Measurements from ENCODE around the gene VPS54. TPM values are rescaled to one million over a fixed set of nuclear protein-coding genes. Genes with fewer than 3 reads are reported as not detected.
A peak's percentile ranks its signal among the peaks of the same experiment; 100 is the strongest.

The VPS54 gene
- total and polyA plus RNA-seq, 9 of the 15 experiments (the other 6 are each of a cell fraction or from before 2014, with no cell fraction given), result 4.9 to 23.2 (median 13.2) TPM

DNA sequence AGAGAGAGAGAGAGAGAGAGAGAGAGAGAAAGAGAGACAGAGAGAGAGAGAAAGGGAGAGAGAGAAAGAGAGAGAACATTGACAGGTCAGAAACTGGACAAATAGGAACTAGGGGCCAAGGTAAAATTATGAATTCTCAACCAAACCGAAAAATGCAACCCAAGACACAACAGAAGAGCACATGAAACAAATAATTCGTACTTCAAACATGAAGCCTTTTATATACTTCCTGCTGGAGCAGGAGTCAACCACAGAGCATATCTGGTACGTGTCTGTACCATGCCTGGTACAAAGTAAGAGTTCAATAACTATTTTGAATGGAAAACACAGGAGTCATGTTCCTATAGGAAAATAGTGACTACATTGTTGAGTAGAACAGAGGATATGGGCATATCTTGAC lies 6.5 kb upstream of the VPS54 start:
- Histone ChIP-seq H3K36me3 (ENCODE audit: control insufficient read depth, insufficient read depth, low read length) (no peaks in the 10 kb centered on the region; the same call in 2 of the 3 replicates), H3K79me2 (ENCODE audit: control insufficient read depth, insufficient read depth, low read length) (no peaks in the 10 kb centered on the region), H3K4me3 (no peak overlapping the region), H3K27me3 (ENCODE audit: control insufficient read depth in 2 of 2, insufficient read depth in 2 of 2, low read length in 2 of 2) (no peaks in the 10 kb centered on the region), H3K4me1 (replicated peaks in 1 of 2; ENCODE audit: control insufficient read depth in 2 of 2, insufficient read depth in 2 of 2, low read length in 2 of 2) (peaks cover 0 to 3% of the 10 kb centered on the region in 2 experiments; a peak in 1 of 5 replicates), H3K4me2 (ENCODE audit: insufficient read depth, low read length) (no peak overlapping the region), H4K20me1 (replicated peaks; ENCODE audit: control insufficient read depth, insufficient read depth, low read length) (no peaks in the 10 kb centered on the region), H3K9me3 (replicated peaks; ENCODE audit: control insufficient read depth, insufficient read depth, low read depth, low read length) (no peaks in the 10 kb centered on the region), H3K9me1 (ENCODE audit: control insufficient read depth, insufficient read depth, low read length) (no peaks in the 10 kb centered on the region), H3K9ac (ENCODE audit: insufficient read depth in 1 of 2, low read depth in 2 of 2, low read length in 2 of 2) (no peak overlapping the region), H3K27ac (ENCODE audit: extremely low read depth, low read depth, low read length) (no peak overlapping the region), H2AFZ (ENCODE audit: low read depth, low read length) (peak overlapping the region; percentile 71)
- no peak for DNase-seq (ENCODE audit: extremely low read depth in 1 of 4, low spot score in 3 of 4)
- ATAC-seq, result peak; percentile 51; the same call in 1 of the 3 replicates
- ChIA-PET POLR2A (no interaction called here), CTCF (ENCODE audit: low intra/inter-chr PET ratio) (no interaction called here)
- TF ChIP-seq NR2C1 (IDR thresholded peaks at IDR 0.05), result 0 out of 2 replicates have a peak, but pooled peaks have one; percentile 10
- no peak for TF ChIP-seq NR2C1 (tag; IDR thresholded peaks at IDR 0.05)
- no peak for TF ChIP-seq U2AF2 (optimal IDR thresholded peaks at IDR 0.05; ENCODE audit: low read depth, low read length)
- TF ChIP-seq, protein P1, sequence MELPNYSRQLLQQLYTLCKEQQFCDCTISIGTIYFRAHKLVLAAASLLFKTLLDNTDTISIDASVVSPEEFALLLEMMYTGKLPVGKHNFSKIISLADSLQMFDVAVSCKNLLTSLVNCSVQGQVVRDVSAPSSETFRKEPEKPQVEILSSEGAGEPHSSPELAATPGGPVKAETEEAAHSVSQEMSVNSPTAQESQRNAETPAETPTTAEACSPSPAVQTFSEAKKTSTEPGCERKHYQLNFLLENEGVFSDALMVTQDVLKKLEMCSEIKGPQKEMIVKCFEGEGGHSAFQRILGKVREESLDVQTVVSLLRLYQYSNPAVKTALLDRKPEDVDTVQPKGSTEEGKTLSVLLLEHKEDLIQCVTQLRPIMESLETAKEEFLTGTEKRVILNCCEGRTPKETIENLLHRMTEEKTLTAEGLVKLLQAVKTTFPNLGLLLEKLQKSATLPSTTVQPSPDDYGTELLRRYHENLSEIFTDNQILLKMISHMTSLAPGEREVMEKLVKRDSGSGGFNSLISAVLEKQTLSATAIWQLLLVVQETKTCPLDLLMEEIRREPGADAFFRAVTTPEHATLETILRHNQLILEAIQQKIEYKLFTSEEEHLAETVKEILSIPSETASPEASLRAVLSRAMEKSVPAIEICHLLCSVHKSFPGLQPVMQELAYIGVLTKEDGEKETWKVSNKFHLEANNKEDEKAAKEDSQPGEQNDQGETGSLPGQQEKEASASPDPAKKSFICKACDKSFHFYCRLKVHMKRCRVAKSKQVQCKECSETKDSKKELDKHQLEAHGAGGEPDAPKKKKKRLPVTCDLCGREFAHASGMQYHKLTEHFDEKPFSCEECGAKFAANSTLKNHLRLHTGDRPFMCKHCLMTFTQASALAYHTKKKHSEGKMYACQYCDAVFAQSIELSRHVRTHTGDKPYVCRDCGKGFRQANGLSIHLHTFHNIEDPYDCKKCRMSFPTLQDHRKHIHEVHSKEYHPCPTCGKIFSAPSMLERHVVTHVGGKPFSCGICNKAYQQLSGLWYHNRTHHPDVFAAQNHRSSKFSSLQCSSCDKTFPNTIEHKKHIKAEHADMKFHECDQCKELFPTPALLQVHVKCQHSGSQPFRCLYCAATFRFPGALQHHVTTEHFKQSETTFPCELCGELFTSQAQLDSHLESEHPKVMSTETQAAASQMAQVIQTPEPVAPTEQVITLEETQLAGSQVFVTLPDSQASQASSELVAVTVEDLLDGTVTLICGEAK (IDR thresholded peaks at IDR 0.05), result no peak
- TF ChIP-seq, protein P1 (CRISPR knock-in tag; IDR thresholded peaks at IDR 0.05), result no peak
- in situ Hi-C loops (cut with MboI), result no loop called here
- intact Hi-C loops (cut with micrococcal nuclease), result no loop called here
- WGBS (ENCODE audit: insufficient coverage, low coverage, missing lambda C conversion rate), result 12% methylated on average over 3 of the region's 3 CpGs
- no peak for FAIRE-seq
- no TSS peak for BruUV-seq (replicated peaks)

Measured in K562 (cell line).